ENCODE results near the gene TMEM109. TPM values are rescaled to one million over a fixed set of nuclear protein-coding genes. Genes with fewer than 3 reads are reported as not detected.

Gene TMEM109
- total and polyA plus RNA-seq, 2 of the 13 experiments (the other 11 are each of a cell fraction or from before 2014, with no cell fraction given), result 7.7 to 18.0 TPM

GRCh38 chr11:60913793-60914632, at the start of gene TMEM109 (continued):
- no peak; the same call in 1 of the 2 replicates for TF ChIP-seq SPEN (CRISPR knock-in tag; IDR thresholded peaks at IDR 0.05; ENCODE audit: low read depth)
- TF ChIP-seq ATRX (CRISPR knock-in tag; IDR thresholded peaks at IDR 0.05; ENCODE audit: borderline replicate concordance), result no peak
- TF ChIP-seq ZNF691 (CRISPR knock-in tag; IDR thresholded peaks at IDR 0.05; ENCODE audit: borderline replicate concordance, low read depth), result no peak
- no peak; the same call in 1 of the 2 replicates for TF ChIP-seq ETV5 (CRISPR knock-in tag; IDR thresholded peaks at IDR 0.05; ENCODE audit: borderline replicate concordance)
- 0 out of 2 replicates have a peak, but pooled peaks have one; percentile 38 for TF ChIP-seq SNAPC5 (CRISPR knock-in tag; IDR thresholded peaks at IDR 0.05; ENCODE audit: borderline replicate concordance)
- TF ChIP-seq ZBTB3 (CRISPR knock-in tag; IDR thresholded peaks at IDR 0.05; ENCODE audit: borderline replicate concordance, low read depth), result no peak
- TF ChIP-seq FOXA3 (CRISPR knock-in tag; IDR thresholded peaks at IDR 0.05), result 0 out of 2 replicates have a peak, but pooled peaks have one; percentile 4
- no peak for TF ChIP-seq RORA (CRISPR knock-in tag; IDR thresholded peaks at IDR 0.05)
- peak; percentile 54; the same call in 1 of the 2 replicates for TF ChIP-seq PRDM15 (CRISPR knock-in tag; IDR thresholded peaks at IDR 0.05)
- peak; percentile 76 for TF ChIP-seq ZBTB33 (CRISPR knock-in tag; IDR thresholded peaks at IDR 0.05)
- TF ChIP-seq ZNF530 (CRISPR knock-in tag; IDR thresholded peaks at IDR 0.05; ENCODE audit: low read depth), result no peak
- TF ChIP-seq ZNF792 (CRISPR knock-in tag; IDR thresholded peaks at IDR 0.05), result no peak
- TF ChIP-seq DNMT3B (CRISPR knock-in tag; conservative IDR thresholded peaks at IDR 0.05), result no peak
- 0 out of 2 replicates have a peak, but pooled peaks have one; percentile 61 for TF ChIP-seq ZNF564 (CRISPR knock-in tag; IDR thresholded peaks at IDR 0.05)
- 0 out of 2 replicates have a peak, but pooled peaks have one; percentile 53 for TF ChIP-seq CSRNP1 (CRISPR knock-in tag; IDR thresholded peaks at IDR 0.05)
- TF ChIP-seq ZNF275 (CRISPR knock-in tag; IDR thresholded peaks at IDR 0.05; ENCODE audit: borderline replicate concordance), result no peak
- TF ChIP-seq NR2F6 (IDR thresholded peaks at IDR 0.05), result no peak
- TF ChIP-seq NR2F6 (CRISPR knock-in tag; IDR thresholded peaks at IDR 0.05), result no peak
